PC-3 (cell line): Measurements from ENCODE around the gene SAP30. TPM values are rescaled to one million over a fixed set of nuclear protein-coding genes. Genes with fewer than 3 reads are reported as not detected.

ENCODE experiments used
- ATAC-seq: fragments of 200-7000 bp; cut with Tn5 transposase; 2 replicates; pipeline ENCODE4 v1.9.1; 2020; ENCODE audit warnings: mild to moderate bottlenecking, moderate library complexity
- BruUV-seq: library from RNA; stranded (reverse); fragments of 400-500 nt; replicated peaks from 2 replicates; lab custom pipeline; 2021; lab: Mats Ljungman, UMichigan
- CTCF ChIA-PET: fragments of 300-600 bp; sonication (Branson Sonifier 250); formaldehyde crosslinking; loops from one replicate; lab custom pipeline; 2022; ENCODE audit warnings: antibody characterized with exemption; lab: Charles Lee
- POLR2A ChIA-PET: fragments of 300-600 bp; sonication (Branson Sonifier 250); formaldehyde crosslinking; loops from one replicate; lab custom pipeline; 2022; ENCODE audit warnings: antibody characterized with exemption; ENCODE audit not compliant: unreplicated experiment; lab: Charles Lee
- DNase-seq: peaks from one replicate; pipeline ENCODE4 v3.0.0-alpha.2; 2015
- H2AFZ ChIP-seq: fragments of 300-600 bp; sonication (generic); 2 replicates; pipeline ENCODE4 v1.6.0; 2016; ENCODE audit warnings: antibody characterized with exemption, low read length
- H3F3A ChIP-seq: fragments of 300-600 bp; sonication (generic); one replicate; pipeline ENCODE4 v1.6.0; 2017; ENCODE audit warnings: antibody characterized with exemption, low read length, control low read depth, mild to moderate bottlenecking; ENCODE audit not compliant: unreplicated experiment
- H3K27ac ChIP-seq: fragments of 300-600 bp; sonication (generic); 2 replicates; pipeline ENCODE4 v1.5.1; 2016; ENCODE audit warnings: mild to moderate bottlenecking, low read length
- H3K27me3 ChIP-seq: fragments of 300-600 bp; sonication (generic); 2 replicates; pipeline ENCODE4 v1.6.1; 2016; ENCODE audit warnings: low read length, mixed read lengths
- H3K36me3 ChIP-seq: fragments of 300-600 bp; sonication (generic); 2 replicates; pipeline ENCODE4 v1.6.1; 2016; ENCODE audit warnings: low read depth, mixed run types, low read length, mixed read lengths
- H3K4me1 ChIP-seq: fragments of 300-600 bp; sonication (generic); 2 replicates; pipeline ENCODE4 v1.5.1; 2016; ENCODE audit warnings: low read length; ENCODE audit not compliant: insufficient read depth
- H3K4me2 ChIP-seq: fragments of 300-600 bp; sonication (generic); 2 replicates; pipeline ENCODE4 v1.6.0; 2016; ENCODE audit warnings: low read length
- H3K4me3 ChIP-seq: fragments of 300-600 bp; sonication (generic); 2 replicates; pipeline ENCODE4 v1.5.1; 2016; ENCODE audit warnings: mild to moderate bottlenecking, low read length, mixed read lengths
- H3K79me2 ChIP-seq: fragments of 300-600 bp; sonication (generic); 2 replicates; pipeline ENCODE4 v1.6.1; 2017; ENCODE audit warnings: low read length, mixed read lengths
- H3K9ac ChIP-seq: fragments of 300-600 bp; sonication (generic); 2 replicates; pipeline ENCODE4 v1.6.0; 2016; ENCODE audit warnings: mild to moderate bottlenecking, low read length
- H3K9me2 ChIP-seq: fragments of 300-600 bp; sonication (generic); replicated peaks from 2 replicates; pipeline ENCODE4 v1.6.1; 2016; ENCODE audit warnings: mixed run types, low read length, mixed read lengths
- H3K9me3 ChIP-seq: fragments of 300-600 bp; sonication (generic); 2 replicates; pipeline ENCODE4 v1.6.1; 2016; ENCODE audit warnings: low read length, mixed read lengths
- H4K20me1 ChIP-seq: fragments of 300-600 bp; sonication (generic); 2 replicates; pipeline ENCODE4 v1.6.1; 2016; ENCODE audit warnings: low read length, mixed read lengths
- EZH2 ChIP-seq: fragments of 300-600 bp; sonication (generic); IDR thresholded peaks from one replicate; pipeline ENCODE4 v1.6.1; 2017; ENCODE audit warnings: antibody characterized with exemption, mild to moderate bottlenecking, low read length; ENCODE audit not compliant: unreplicated experiment
- EZH2phosphoT487 ChIP-seq: fragments of 300-600 bp; sonication (generic); IDR thresholded peaks from 2 replicates; pipeline ENCODE4 v1.6.1; 2018; ENCODE audit warnings: mild to moderate bottlenecking, antibody characterized with exemption, low read length, borderline replicate concordance
- intact Hi-C: fragments of 100-400 bp; cut with micrococcal nuclease; formaldehyde crosslinking; loops from 2 replicates; pipeline ENCODE4 v1.9.0; 2023
- total RNA-seq: library from RNA; depleted of rRNA; stranded (reverse); fragments of >200 nt; gene quantifications from 2 replicates; pipeline ENCODE4 v1.2.3, GENCODE V29; 2014
- TF ChIP-seq, protein P1 (sequence below): fragments of 300-600 bp; sonication (generic); conservative IDR thresholded peaks from 2 replicates; pipeline ENCODE4 v1.5.1; 2017; ENCODE audit warnings: antibody characterized with exemption, low read depth, mild to moderate bottlenecking, low read length

The SAP30 gene
- total RNA-seq, 1 experiment from 2014 or later, result 38.8 TPM

DNA sequence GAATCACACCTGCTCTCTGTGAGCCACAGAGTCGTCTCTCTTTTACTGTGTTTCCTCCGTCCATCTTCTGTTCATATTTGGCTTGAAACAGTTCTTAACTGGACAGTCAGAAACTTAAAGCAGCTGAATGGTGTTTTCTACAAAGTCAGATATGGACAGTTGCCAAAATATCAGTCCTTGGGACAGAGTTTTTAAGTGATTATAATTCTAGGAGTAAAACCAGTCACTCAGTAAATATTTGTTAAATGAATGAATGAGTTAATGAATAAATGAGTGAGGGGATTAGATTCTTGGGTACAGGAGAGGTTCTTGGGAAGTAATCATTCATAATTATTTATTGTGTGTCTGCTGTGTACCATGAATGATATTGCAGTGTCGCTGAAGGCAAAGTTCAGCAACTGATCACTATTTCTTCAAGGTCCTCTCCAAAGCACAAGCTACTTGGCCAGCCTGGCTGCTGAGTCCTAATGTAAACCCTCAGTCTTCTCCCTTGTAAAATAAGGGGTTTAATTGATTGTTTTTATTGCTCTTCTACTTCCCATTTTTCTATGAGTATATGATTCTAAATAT, 33.6 kb downstream of the SAP30 start:
- H3K27me3 ChIP-seq, result no peaks in the 10 kb centered on the region
- no peak overlapping the region for H3K4me2 ChIP-seq
- BruUV-seq, result no TSS peak
- no peaks in the 10 kb centered on the region for H3K9me3 ChIP-seq
- no peaks in the 10 kb centered on the region for H3K79me2 ChIP-seq
- H3K4me3 ChIP-seq, result no peak overlapping the region
- no peak for TF ChIP-seq EZH2phosphoT487
- H3K9me2 ChIP-seq, result no peaks in the 10 kb centered on the region
- no peak overlapping the region for H3K9ac ChIP-seq
- no peak overlapping the region for H3K27ac ChIP-seq
- ChIA-PET CTCF (no interaction called here), POLR2A (no interaction called here)
- H4K20me1 ChIP-seq, result no peaks in the 10 kb centered on the region
- intact Hi-C loops, result no loop called here
- H3K36me3 ChIP-seq, result no peaks in the 10 kb centered on the region
- no peaks in the 10 kb centered on the region for H3K4me1 ChIP-seq
- H2AFZ ChIP-seq, result no peak overlapping the region
- DNase-seq (no peak), ATAC-seq (no peak)
- H3F3A ChIP-seq, result no peaks in the 10 kb centered on the region

DNA sequence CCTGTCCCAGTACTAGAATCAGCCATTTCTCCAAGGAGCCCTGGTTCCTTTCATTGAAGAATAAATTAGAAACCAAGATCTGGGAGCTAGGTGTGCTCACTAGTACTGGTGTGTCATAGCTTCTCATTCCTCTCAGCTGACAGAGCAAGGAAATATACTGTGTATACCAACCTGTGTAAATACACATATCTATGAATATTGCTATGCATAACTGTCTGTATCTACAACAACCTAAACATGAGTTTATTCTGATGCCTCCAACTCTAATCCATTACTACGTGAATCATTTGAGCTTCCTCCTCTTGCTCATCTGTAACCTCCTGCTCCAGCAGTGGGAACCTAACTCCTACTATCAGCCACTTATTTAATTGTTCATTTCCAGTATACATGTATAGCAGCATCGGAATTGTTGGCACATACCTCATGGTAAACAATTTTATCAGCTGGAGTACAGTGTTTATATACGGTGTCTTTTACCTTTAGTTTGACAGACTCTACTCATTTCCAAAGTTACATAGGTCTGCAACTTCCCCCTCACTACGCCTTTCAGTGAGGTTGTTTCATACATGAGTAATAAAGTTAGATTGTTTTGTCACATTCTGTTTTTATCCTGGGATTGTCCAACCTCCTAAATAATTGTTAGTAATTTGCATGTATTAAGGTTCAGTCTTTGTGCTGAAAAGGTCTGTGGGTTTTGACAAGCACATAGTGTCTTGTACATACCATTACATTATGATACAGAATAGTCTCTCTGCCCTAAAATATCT, 35.3 kb downstream of the SAP30 start:
- H3K9me2 ChIP-seq, result no peaks in the 10 kb centered on the region
- no peak for TF ChIP-seq EZH2phosphoT487
- no peak for TF ChIP-seq EZH2
- TF ChIP-seq, protein P1, sequence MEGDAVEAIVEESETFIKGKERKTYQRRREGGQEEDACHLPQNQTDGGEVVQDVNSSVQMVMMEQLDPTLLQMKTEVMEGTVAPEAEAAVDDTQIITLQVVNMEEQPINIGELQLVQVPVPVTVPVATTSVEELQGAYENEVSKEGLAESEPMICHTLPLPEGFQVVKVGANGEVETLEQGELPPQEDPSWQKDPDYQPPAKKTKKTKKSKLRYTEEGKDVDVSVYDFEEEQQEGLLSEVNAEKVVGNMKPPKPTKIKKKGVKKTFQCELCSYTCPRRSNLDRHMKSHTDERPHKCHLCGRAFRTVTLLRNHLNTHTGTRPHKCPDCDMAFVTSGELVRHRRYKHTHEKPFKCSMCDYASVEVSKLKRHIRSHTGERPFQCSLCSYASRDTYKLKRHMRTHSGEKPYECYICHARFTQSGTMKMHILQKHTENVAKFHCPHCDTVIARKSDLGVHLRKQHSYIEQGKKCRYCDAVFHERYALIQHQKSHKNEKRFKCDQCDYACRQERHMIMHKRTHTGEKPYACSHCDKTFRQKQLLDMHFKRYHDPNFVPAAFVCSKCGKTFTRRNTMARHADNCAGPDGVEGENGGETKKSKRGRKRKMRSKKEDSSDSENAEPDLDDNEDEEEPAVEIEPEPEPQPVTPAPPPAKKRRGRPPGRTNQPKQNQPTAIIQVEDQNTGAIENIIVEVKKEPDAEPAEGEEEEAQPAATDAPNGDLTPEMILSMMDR, result no peak
- CTCF ChIA-PET, result no interaction called here

DNA sequence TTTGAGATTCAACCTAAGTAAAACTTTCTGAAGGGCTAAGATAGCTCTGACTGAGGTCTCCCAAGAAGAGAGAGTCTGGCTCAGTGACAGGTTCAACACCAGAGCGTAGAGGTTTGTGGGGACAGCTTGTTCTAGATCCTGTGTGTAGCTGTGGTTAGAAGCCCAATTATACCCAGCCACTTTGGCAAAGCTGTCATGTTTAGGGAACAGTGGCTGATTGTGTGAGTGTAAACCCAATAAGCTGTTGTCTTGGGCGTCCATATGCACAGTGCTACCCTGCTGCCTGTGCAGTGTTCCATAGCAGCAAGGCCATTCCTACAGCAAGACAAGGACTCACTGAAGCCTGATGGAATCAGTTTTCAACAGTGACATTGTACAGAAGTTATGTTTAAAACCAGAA, 39.3 kb downstream of the SAP30 start:
- ChIA-PET CTCF (no interaction called here), POLR2A (interaction anchor here (0.6 kb wide), 1 partner anchor 97 kb away, joined by 5 read pairs; no protein-coding TSS in a partner anchor)
- peaks cover 8% of the 10 kb centered on the region for H3K4me1 ChIP-seq
- no peak overlapping the region for H3K27ac ChIP-seq
- TF ChIP-seq EZH2 (no peak), EZH2phosphoT487 (no peak)
- TF ChIP-seq, protein P1, result no peak
- H3K9me2 ChIP-seq, result no peaks in the 10 kb centered on the region
- no peak overlapping the region for H2AFZ ChIP-seq
- no peaks in the 10 kb centered on the region for H3K36me3 ChIP-seq
- no peaks in the 10 kb centered on the region for H4K20me1 ChIP-seq
- intact Hi-C loops, result no loop called here
- no peaks in the 10 kb centered on the region for H3K9me3 ChIP-seq
- no TSS peak for BruUV-seq
- no peak for ATAC-seq
- H3K9ac ChIP-seq, result no peak overlapping the region
- H3F3A ChIP-seq, result no peaks in the 10 kb centered on the region
- no peaks in the 10 kb centered on the region for H3K79me2 ChIP-seq
- DNase-seq, result no peak
- H3K4me2 ChIP-seq, result no peak overlapping the region
- H3K27me3 ChIP-seq, result no peaks in the 10 kb centered on the region
- no peak overlapping the region for H3K4me3 ChIP-seq

More for the DNA sequence above, 35.3 kb downstream of the SAP30 start:
- no peak overlapping the region for H3K4me2 ChIP-seq
- DNase-seq (no peak), ATAC-seq (no peak)
- H3K9me3 ChIP-seq, result no peaks in the 10 kb centered on the region
- intact Hi-C loops, result no loop called here
- no peak overlapping the region for H3K27ac ChIP-seq
- H3K36me3 ChIP-seq, result no peaks in the 10 kb centered on the region
- no peaks in the 10 kb centered on the region for H3K27me3 ChIP-seq
- H3K79me2 ChIP-seq, result no peaks in the 10 kb centered on the region
- BruUV-seq, result no TSS peak
- POLR2A ChIA-PET, result no interaction called here
- H2AFZ ChIP-seq, result no peak overlapping the region
- no peaks in the 10 kb centered on the region for H3K4me1 ChIP-seq
- no peak overlapping the region for H3K9ac ChIP-seq
- no peak overlapping the region for H3K4me3 ChIP-seq
- no peaks in the 10 kb centered on the region for H3F3A ChIP-seq
- no peaks in the 10 kb centered on the region for H4K20me1 ChIP-seq
